Hematopoietic multipotent progenitor cell (in vitro differentiated cells): Measurements from ENCODE around the gene MAP3K7. TPM values are rescaled to one million over a fixed set of nuclear protein-coding genes. Genes with fewer than 3 reads are reported as not detected.

Experiments used
- DNase-seq, 3 donors: peaks; one replicate each; pipeline ENCODE4 v3.0.0-alpha.2; 2011 to 2015; ENCODE audit warnings: low read depth in 2 of 3, low spot score in 2 of 3
- total RNA-seq: library from RNA; depleted of rRNA; stranded (reverse); fragments of >200 nt; gene quantifications from one replicate; pipeline ENCODE4 v1.2.3, GENCODE V29; 2012

MAP3K7 gene
- total RNA-seq, 1 donor = 12.9 TPM

- no peak for DNase-seq
These were observed 53.1 kb downstream of the MAP3K7 start for GRCh38 chr6:90533615-90534336.

GRCh38 chr6:90530882-90531281, 56.0 kb downstream of the MAP3K7 start:
- DNase-seq = no peak

- no peak for DNase-seq
These were observed 61.5 kb downstream of the MAP3K7 start for GRCh38 chr6:90525421-90525820.

GRCh38 chr6:90523779-90524310, 63.0 kb downstream of the MAP3K7 start:
- no peak for DNase-seq

GRCh38 chr6:90521955-90522354, 64.9 kb downstream of the MAP3K7 start:
- no peak for DNase-seq

GRCh38 chr6:90516074-90516660, 70.7 kb downstream of the MAP3K7 start:
- no peak for DNase-seq

- DNase-seq = no peak
These were observed 72.4 kb downstream of the MAP3K7 start for GRCh38 chr6:90514496-90514895.

- DNase-seq = no peak
These were observed 78.1 kb downstream of the MAP3K7 start for GRCh38 chr6:90508753-90509152.

- peak in 1 of 3 donors; percentile 26 for DNase-seq
These were observed 83.9 kb downstream of the MAP3K7 start for GRCh38 chr6:90502866-90503407.

GRCh38 chr6:90502381-90502780, 84.5 kb downstream of the MAP3K7 start:
- DNase-seq = no peak

GRCh38 chr6:90500458-90500857, 86.4 kb downstream of the MAP3K7 start:
- no peak for DNase-seq

- DNase-seq = no peak
These were observed 89.5 kb downstream of the MAP3K7 start for GRCh38 chr6:90497411-90497810.

- no peak for DNase-seq
These were observed 90.4 kb downstream of the MAP3K7 start for GRCh38 chr6:90496258-90497016.

- DNase-seq = no peak
These were observed 91.6 kb downstream of the MAP3K7 start for GRCh38 chr6:90495216-90495817.

- DNase-seq = no peak
These were observed 92.6 kb downstream of the MAP3K7 start for GRCh38 chr6:90494067-90494780.

- DNase-seq = peak in 2 of 3 donors; percentile 40 to 59
These were observed 93.5 kb downstream of the MAP3K7 start for GRCh38 chr6:90493332-90493731.

- DNase-seq = no peak
These were observed 94.1 kb downstream of the MAP3K7 start for GRCh38 chr6:90492798-90493197.

- no peak for DNase-seq
These were observed 94.5 kb downstream of the MAP3K7 start for GRCh38 chr6:90492369-90492768.

GRCh38 chr6:90490030-90490716, 96.7 kb downstream of the MAP3K7 start:
- no peak for DNase-seq

GRCh38 chr6:90488816-90489215, 98.1 kb downstream of the MAP3K7 start:
- no peak for DNase-seq
